ENCODE data around the gene PACRGL. TPM values are rescaled to one million over a fixed set of nuclear protein-coding genes. Genes with fewer than 3 reads are reported as not detected.

PACRGL gene
- polyA plus RNA-seq, 1 of the 3 experiments (the other 2 are of a cell fraction), result 11.8 TPM

DNA sequence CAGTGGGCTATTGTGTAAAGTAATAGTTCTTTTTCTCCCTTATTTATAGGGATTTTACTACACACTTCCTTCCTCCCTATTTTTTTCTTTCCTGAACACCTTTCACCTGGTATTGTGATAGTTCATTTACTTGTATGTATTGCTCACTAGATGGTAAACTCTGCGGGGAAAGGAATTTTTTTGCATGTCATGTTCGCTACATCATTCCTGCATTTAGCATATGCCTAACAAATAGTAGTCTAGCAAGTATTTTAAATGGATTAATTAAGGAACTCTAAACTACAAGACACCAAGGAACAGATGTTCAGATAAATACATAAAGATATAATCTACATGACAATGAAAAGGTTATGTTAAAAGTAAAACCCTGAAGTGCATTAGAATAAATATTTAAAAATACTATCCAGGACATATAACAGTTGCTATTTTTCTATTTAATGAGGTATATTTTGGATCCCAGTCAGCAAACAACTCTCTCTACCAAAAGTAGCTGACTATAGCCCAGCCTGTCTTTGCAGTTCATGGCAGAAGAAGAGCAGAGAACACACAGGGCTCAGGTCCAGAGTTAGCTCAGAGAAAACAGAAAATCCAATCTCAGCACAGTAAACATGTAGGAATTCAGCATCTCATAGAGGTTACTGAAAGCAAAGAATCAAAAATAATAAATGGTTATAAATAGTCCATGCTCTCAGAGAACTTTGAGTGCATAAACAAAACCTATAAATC is 87.8 kb downstream of the PACRGL start:
- POLR2A ChIA-PET, result no interaction called here
- Histone ChIP-seq H3K27me3 (ENCODE audit: insufficient read depth) (no peaks in the 10 kb centered on the region), H3K79me2 (ENCODE audit: insufficient read depth) (no peaks in the 10 kb centered on the region), H4K20me1 (ENCODE audit: insufficient read depth) (no peaks in the 10 kb centered on the region), H3K4me3 (ENCODE audit: low read depth in 2 of 2, low read length in 1 of 2) (no peak overlapping the region), H3K27ac (ENCODE audit: low read depth in 2 of 2, low read length in 1 of 2) (peak overlapping the region in 1 of 2 experiments; percentile 34; a peak in 1 of 4 replicates), H3K9me3 (no peaks in the 10 kb centered on the region), H2AFZ (ENCODE audit: low read depth) (no peak overlapping the region), H3K9me2 (no peaks in the 10 kb centered on the region), H3K36me3 (replicated peaks in 1 of 2; ENCODE audit: control insufficient read depth in 1 of 2, insufficient read depth in 2 of 2, low read length in 1 of 2) (no peaks in the 10 kb centered on the region), H3K4me1 (ENCODE audit: control insufficient read depth in 1 of 2, insufficient read depth in 2 of 2, low read depth in 1 of 2, low read length in 1 of 2) (no peaks in the 10 kb centered on the region; a peak in 2 of 4 replicates), H3K4me2 (no peak overlapping the region), H3K9ac (no peak overlapping the region), H3F3A (replicated peaks; ENCODE audit: insufficient read depth) (no peaks in the 10 kb centered on the region)
- TF ChIP-seq, protein P1, sequence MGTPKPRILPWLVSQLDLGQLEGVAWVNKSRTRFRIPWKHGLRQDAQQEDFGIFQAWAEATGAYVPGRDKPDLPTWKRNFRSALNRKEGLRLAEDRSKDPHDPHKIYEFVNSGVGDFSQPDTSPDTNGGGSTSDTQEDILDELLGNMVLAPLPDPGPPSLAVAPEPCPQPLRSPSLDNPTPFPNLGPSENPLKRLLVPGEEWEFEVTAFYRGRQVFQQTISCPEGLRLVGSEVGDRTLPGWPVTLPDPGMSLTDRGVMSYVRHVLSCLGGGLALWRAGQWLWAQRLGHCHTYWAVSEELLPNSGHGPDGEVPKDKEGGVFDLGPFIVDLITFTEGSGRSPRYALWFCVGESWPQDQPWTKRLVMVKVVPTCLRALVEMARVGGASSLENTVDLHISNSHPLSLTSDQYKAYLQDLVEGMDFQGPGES (IDR thresholded peaks at IDR 0.05; ENCODE audit: low read depth, low read length), result no peak
- TF ChIP-seq RXRA (IDR thresholded peaks at IDR 0.05; ENCODE audit: borderline replicate concordance, low read depth) (no peak), NFIC (IDR thresholded peaks at IDR 0.05; ENCODE audit: borderline replicate concordance) (no peak), POLR2AphosphoS5 (IDR thresholded peaks at IDR 0.05; ENCODE audit: low read depth, low read length) (no peak), GABPA (IDR thresholded peaks at IDR 0.05; ENCODE audit: low read depth) (no peak), FOXJ3 (CRISPR knock-in tag; IDR thresholded peaks at IDR 0.05) (no peak), EP300 (IDR thresholded peaks at IDR 0.05; ENCODE audit: borderline replicate concordance in 1 of 2, low read depth in 1 of 2, low read length in 1 of 2) (no peak), FOSL2 (IDR thresholded peaks at IDR 0.05; ENCODE audit: borderline replicate concordance, low read depth) (no peak)
- TF ChIP-seq, protein P2, sequence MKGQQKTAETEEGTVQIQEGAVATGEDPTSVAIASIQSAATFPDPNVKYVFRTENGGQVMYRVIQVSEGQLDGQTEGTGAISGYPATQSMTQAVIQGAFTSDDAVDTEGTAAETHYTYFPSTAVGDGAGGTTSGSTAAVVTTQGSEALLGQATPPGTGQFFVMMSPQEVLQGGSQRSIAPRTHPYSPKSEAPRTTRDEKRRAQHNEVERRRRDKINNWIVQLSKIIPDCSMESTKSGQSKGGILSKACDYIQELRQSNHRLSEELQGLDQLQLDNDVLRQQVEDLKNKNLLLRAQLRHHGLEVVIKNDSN (IDR thresholded peaks at IDR 0.05; ENCODE audit: borderline replicate concordance, low read depth), result no peak
- TF ChIP-seq, protein P3, sequence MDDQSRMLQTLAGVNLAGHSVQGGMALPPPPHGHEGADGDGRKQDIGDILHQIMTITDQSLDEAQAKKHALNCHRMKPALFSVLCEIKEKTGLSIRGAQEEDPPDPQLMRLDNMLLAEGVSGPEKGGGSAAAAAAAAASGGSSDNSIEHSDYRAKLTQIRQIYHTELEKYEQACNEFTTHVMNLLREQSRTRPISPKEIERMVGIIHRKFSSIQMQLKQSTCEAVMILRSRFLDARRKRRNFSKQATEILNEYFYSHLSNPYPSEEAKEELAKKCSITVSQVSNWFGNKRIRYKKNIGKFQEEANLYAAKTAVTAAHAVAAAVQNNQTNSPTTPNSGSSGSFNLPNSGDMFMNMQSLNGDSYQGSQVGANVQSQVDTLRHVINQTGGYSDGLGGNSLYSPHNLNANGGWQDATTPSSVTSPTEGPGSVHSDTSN (IDR thresholded peaks at IDR 0.05), result no peak
- DNase-seq, result no peak
- CTCF ChIA-PET, result interaction anchor here (1.0 to 2.4 kb wide), 2 partner anchors 15 to 979 kb away, joined by 4 to 14 read pairs; no protein-coding TSS in a partner anchor
- WGBS (ENCODE audit: low lambda C conversion rate), result 71% methylated on average over 2 of the region's 2 CpGs
